ENCODE measurements around the gene FRMD4A. TPM values are rescaled to one million over a fixed set of nuclear protein-coding genes. Genes with fewer than 3 reads are reported as not detected.

FRMD4A gene
- total RNA-seq, 2 experiments from 2014 or later: 7.1 to 7.2 TPM

- Mint-ChIP-seq H3K27me3 (no peaks in the 10 kb centered on the region), H3K4me1 (no peaks in the 10 kb centered on the region), H3K9me3 (no peaks in the 10 kb centered on the region), H3K36me3 (peaks cover 19% of the 10 kb centered on the region), H3K27ac (no peak overlapping the region), H3K4me3 (no peak overlapping the region)
- no peak for DNase-seq
Observed at GRCh38 chr10:13612654-13613373, 717.9 kb downstream of the FRMD4A start.

GRCh38 chr10:13608246-13608853 lies 722.4 kb downstream of the FRMD4A start:
- H3K4me1 Mint-ChIP-seq: no peaks in the 10 kb centered on the region

GRCh38 chr10:13604357-13605040 lies 726.2 kb downstream of the FRMD4A start:
- no peak for DNase-seq
- H3K27ac Mint-ChIP-seq: no peak overlapping the region
- no peak overlapping the region for H3K4me3 Mint-ChIP-seq
- H3K9me3 Mint-ChIP-seq: no peaks in the 10 kb centered on the region
- H3K4me1 Mint-ChIP-seq: no peaks in the 10 kb centered on the region
- H3K27me3 Mint-ChIP-seq: no peaks in the 10 kb centered on the region
- peaks cover 9% of the 10 kb centered on the region for H3K36me3 Mint-ChIP-seq

More at GRCh38 chr10:13608246-13608853, 722.4 kb downstream of the FRMD4A start:
- Mint-ChIP-seq H3K27ac (peak overlapping the region; percentile 46), H3K4me3 (no peak overlapping the region), H3K27me3 (no peaks in the 10 kb centered on the region), H3K36me3 (peaks cover 16% of the 10 kb centered on the region), H3K9me3 (no peaks in the 10 kb centered on the region)
- DNase-seq: no peak

- DNase-seq: no peak
- no peaks in the 10 kb centered on the region for H3K27me3 Mint-ChIP-seq
- H3K36me3 Mint-ChIP-seq: peaks cover 8% of the 10 kb centered on the region
Observed at GRCh38 chr10:13597909-13598308, 732.8 kb downstream of the FRMD4A start.

GRCh38 chr10:13594641-13595040 lies 736.1 kb downstream of the FRMD4A start:
- peaks cover 6% of the 10 kb centered on the region for H3K36me3 Mint-ChIP-seq
- H3K9me3 Mint-ChIP-seq: no peaks in the 10 kb centered on the region
- H3K4me3 Mint-ChIP-seq: no peak overlapping the region
- peaks cover 6% of the 10 kb centered on the region for H3K4me1 Mint-ChIP-seq
- DNase-seq: no peak
- no peaks in the 10 kb centered on the region for H3K27me3 Mint-ChIP-seq
- H3K27ac Mint-ChIP-seq: no peak overlapping the region

More at GRCh38 chr10:13597909-13598308, 732.8 kb downstream of the FRMD4A start:
- H3K27ac Mint-ChIP-seq: no peak overlapping the region
- H3K9me3 Mint-ChIP-seq: no peaks in the 10 kb centered on the region
- peaks cover 4% of the 10 kb centered on the region for H3K4me1 Mint-ChIP-seq
- H3K4me3 Mint-ChIP-seq: no peak overlapping the region
